ENCODE data around the gene FGGY.
"Not testable (repeated sequence)": the region's sequence is repeated elsewhere in the genome, so short reads cannot be mapped to it uniquely, and the experiment has no call there.

Gene FGGY

DNA sequence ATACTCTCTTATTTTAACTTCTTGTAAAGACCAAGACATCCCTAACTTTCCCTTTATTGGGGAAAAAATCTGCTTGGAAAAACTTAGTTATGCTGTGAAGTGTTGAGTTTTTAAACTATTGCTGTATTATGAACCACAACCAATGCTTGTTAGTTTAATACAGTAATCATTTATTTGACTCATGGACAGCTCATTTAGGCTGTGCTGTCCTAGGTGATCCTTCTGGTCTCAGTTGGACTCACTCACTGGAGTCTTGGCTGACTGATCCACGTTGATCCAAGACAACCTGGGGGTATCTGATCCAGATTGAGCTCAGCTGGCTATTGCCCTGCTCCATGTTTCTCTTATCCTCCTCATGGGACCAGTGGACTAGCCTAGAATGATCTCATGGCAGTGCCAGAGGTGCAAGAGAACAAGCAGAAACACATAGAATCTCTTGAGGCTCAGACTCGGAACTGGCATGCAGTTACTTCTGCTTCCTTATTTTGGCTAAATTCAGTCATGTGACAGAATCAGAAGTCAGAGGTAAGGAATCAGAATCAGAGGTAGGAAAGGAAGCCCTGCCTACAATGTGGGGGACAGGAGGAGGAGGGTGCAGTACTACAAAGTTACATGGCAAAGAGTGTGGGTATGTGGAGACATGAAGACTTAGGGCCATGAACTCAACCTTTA is 156.5 kb downstream of the FGGY start:
- DNase-seq = no peak

DNA sequence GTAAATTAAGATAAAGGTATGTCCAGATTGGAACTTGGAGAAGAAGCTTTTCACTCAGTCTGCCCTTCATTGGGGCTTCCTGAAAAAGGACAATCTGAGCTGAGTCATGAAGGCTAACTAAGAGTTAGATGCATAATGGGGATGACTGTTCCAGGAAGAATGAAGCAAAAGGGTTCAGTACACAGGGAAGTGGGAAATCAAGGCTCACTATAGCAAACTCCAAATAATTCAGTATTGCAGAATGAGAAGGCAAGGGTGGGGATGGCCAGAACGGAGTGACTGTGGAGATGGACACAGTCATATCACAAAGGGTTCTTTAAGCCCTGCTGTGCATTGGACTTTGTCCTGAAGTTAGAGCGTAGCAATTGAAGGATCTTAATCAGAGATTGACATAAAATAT is 158.3 kb downstream of the FGGY start:
- no peak for DNase-seq

DNA sequence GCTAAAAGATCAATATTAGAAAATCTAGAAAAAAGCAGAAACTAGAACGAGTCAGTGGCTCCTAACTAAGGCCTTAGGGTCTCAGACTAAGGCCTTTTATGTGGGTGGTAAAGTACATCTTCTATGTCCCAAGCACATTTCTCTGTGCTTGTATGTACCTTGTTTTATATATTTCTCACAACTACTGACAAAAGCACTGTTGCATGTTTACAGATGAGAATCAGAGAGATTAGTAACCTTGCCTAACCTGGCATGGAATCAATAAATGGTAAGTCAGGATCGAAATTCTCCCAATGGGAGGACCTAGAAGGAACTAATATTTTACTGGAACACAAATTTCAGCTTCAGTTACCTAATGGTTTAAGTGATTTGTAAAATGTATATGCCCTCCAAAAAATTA is 160.9 kb downstream of the FGGY start:
- DNase-seq = no peak

DNA sequence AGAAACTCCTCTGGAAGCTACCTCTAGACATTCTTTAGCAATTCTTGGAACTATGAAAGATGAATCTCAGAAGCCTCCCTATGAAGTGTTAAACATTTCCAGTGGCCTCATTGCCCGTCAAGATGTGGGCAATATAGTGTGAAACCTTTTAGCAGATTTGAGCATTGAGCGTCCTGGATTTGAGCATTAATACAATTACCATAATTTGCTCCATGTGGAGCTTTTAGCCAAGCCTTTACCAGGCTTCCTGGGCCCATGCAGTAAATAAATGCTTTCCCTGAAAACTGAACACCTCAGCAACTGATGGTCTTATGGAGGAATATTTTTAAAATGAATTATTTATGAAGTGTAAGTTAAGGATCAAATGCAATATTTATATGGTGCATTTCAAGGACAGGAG is 162.0 kb downstream of the FGGY start:
- DNase-seq = no peak

DNA sequence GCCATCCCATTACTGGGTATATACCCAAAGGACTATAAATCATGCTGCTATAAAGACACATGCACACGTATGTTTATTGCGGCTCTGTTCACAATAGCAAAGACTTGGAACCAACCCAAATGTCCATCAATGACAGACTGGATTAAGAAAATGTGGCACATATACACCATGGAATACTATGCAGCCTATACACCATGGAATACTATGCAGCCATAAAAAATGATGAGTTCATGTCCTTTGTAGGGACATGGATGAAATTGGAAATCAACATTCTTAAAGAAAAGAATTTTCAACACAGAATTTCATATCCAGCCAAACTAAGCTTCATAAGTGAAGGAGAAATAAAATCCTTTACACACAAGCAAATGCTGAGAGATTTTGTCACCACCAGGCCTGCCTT is 166.0 kb downstream of the FGGY start:
- DNase-seq = not testable (repeated sequence)

DNA sequence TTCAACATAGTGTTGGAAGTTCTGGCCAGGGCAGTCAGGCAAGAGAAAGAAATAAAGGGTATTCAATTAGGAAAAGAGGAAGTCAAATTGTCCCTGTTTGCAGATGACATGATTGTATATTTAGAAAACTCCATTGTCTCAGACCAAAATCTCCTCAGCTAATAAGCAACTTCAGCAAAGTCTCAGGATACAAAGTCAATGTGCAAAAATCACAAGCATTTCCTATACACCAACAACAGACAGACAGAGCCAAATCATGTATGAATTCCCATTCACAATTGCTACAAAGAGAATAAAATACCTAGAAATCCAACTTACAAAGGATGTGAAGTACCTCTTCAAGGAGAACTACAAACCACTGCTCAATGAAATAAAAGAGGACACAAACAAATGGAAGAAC is 168.6 kb downstream of the FGGY start:
- not testable (repeated sequence) for DNase-seq

DNA sequence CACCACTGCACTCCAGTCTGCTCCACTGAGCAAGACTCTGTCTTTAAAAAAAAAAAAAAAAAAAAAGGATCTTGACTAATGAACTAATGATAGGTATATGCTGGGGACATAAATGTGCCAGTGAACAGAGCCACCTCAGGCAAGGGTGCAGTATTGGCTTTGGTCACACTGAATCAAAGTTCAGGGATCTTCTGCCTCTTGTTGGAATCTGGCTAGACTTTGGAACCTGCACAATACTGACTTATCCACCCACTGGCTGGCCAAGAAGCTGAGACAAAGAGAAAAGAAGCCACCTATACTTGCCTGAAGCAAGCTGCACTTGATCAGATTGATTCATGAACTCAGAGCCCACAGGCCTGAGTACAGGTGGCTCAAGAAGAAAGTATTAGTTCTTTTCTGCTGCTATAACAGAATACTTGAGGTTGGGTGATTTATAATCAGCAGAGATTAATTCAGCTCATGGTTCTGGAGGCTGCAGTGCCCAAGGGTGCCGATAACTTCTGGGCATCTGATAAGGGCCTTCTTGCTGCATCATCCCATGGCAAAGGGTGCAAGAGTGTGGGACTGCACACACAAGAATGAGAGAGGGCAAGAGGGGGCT is 172.0 kb downstream of the FGGY start:
- no peak for DNase-seq

DNA sequence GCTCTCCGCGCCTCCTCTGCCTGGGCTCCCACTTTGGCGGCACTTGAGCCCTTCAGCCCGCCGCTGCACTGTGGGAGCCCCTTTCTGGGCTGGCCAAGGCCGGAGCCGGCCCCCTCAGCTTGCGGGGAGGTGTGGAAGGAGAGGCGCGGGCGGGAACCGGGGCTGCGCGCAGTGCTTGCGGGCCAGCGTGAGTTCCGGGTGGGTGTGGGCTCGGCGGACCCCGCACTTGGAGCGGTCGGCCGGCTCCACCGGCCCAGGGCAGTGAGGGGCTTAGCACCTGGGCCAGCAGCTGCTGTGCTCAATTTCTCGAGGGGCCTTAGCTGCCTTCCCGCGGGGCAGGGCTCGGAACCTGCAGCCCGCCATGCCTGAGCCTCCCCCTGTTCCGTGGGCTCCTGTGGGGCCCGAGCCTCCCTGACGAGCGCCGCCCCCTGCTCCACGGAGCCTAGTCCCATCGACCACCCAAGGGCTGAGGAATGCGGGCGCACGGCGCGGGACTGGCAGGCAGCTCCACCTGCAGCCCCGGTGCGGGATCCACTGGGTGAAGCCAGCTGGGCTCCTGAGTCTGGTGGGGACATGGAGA is 175.2 kb downstream of the FGGY start:
- DNase-seq = not testable (repeated sequence)

DNA sequence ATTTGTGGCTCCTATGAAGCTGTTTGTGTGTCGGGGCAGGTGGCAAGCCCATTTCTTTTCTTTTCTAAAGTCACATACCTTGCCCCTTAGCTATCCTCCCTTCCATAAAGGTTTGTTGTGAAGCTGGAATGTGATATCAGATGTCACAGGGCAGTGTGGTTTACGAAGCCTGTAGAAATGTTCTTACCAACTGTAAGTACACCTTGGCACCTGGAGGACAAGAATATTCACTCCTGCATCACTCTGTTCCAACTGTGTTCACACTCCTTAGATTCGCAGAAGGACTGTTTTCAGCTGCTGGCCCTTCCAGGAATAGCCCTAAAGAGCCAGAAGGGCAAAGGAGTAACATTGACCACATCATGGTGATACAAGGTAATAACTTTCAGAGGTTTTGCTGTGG is 176.9 kb downstream of the FGGY start:
- no peak for DNase-seq

DNA sequence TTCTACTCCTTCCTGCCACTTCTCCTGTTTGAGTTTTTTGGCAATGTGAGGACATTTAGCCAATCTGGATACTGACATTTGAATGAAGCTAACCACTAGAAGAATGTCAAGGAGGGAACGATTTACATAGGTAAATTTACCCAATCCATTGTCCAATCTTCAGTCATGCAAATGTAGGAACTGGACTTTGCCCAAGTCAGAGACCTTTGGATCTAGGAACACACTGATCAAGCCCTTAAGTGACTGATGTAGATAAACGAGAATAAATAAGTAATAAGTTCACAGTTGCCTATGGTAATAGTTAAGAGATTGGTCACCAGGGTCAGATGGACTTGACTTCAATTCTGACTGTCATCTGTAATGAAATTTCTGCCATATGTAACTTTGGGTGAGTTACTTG is 177.6 kb downstream of the FGGY start:
- no peak for DNase-seq

DNA sequence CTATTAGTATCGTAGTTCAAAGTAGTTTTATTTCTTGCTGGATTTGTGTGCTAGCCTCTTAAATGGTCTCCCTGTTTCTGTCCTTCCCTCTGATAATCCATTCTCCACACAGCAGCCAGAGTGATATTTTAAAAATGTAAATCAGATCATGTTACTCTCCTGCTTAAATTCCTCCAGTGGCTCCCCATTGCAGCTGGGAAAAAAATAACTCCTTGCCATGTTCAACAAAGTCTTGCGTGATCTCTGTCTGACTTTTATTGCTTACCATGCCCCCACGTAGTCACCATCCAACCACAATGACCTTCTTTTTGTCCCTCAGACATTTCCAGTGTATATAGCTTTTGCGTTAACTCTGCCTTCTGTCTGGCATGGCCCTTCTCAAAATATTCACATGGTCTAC is 178.8 kb downstream of the FGGY start:
- DNase-seq = no peak

DNA sequence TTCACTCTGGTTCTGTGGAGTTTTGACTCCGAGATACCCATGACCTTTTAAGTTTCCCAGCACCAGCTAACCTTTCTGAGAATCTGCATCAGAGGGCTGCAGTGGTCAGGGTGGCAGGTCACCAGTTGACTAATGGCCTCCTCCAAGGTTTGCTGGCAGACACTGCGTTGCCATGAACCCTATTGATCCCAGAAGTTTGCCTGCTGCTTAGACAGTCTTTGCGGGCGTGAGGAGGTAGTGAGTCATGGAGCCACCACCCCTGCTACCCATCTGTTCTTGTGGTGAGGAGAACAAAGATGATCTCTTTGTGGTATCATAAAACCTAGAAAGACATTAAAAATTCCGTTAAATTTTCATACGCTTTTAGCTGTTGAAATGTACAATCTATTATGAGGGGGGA is 180.4 kb downstream of the FGGY start:
- DNase-seq = peak; percentile 71

DNA sequence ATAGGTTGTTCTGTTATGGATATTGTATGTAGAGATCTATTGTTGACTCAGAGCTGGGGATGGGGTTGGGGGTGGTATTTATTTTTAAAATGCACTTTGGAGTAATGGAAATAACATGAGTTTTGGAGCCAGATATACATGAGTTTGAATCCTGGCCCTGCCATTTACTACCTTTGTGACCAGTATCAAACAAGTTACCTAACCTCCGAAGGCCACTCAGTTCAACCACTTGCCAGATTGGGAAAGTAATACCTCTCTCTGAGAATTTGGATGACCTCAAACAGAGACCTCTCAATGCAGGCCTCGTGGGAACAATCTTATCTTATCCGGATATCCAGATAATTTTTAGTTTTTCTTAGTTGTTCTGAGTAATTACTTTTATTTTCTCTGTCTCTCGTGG is 181.0 kb downstream of the FGGY start:
- DNase-seq = no peak

DNA sequence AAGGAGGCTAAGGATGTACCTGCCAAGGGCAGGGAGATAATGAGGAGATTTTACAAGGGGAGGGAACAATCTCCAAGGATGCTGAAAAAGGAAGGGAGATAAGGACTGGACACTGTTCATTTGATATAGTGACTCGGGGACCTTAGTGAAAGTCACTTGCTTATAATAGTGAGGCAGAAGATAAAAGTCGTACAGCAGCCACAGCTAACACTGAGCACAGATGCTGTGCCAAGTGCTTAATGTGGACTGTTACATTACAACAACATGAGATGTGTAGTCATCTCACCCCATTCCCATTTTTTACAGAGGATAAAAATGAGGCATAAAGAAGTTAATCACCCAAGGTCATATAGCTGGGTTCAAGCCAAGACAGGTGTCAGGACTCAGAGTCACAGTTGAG is 181.9 kb downstream of the FGGY start:
- DNase-seq = no peak

DNA sequence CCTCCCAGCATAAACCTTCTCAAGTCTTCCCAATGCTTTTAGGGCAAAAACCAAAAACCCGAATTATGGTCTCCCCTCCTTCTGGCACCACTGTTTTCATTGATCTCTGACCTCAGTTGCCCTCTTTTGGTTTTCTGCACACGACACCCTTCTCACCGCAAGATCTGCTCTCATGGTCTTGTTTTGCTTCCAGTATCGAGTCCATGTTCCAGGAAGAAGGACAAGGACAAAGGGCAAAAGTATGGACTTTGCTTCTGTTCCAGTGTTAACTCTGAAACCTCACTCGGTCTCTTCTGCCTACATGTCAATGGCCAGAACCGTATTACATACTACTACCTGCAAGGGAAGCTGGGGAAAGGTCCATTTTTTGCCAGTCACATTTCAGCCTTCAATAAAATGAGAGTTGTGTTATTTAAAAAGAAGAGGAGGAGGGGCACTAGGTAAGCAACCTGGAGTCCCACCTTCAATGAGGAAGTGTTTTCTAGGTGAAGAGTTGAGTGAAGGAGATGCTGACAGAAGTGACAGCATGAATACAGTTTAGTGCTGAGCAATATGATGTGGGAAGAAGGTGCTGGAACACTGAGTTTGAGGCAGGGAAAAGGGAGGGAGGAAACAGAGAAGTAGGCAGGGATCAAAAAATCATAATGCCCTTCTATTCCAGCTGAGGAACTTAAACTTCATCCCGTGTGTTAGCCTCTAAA is 183.4 kb downstream of the FGGY start:
- no peak for DNase-seq

DNA sequence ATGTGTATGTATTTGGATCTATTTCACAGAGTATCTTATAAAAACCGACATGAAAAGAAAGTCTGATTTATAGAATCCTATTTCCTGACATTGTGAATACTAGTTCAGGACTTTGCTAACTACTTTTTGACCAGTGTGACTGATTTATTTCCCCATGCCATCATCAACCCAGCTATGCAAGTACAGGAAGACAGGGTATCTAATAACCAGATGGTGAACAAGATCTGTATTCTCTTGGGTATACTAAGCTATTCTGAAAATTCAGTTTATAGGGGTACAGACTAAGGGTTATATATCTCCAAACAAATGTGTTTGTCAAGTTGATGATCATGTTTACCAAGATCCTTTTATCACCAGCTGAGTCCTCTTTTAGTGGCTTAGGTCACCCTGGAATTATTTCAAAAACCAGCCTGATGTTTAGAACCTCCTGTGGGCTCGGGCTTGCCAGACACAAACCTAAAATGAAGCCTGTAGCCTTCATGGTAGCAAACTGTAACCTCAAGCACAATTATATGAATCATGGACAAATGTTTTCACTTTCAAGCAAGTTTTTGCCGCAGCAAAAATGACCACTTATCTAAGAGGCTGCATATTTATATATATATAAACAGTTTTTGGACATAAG is 185.1 kb downstream of the FGGY start:
- DNase-seq = no peak

DNA sequence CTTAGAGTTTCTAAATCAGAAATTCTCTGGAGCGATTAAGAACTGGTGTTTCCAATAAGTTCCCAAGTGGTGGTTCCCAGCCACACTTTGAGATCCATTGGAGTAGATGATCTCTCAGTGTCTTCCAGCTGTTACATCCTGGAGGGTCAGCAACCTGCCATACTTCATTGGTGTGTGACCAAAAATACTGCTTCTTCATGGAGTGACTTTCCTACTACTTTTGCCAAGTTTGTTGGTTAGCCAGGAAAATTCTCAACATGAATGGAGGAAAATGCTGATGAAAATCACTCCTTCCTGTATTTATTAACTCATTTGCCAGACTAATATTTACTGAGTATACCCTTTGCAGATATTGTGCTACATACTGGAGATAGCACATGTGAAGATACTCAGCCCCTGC is 186.1 kb downstream of the FGGY start:
- DNase-seq = no peak

DNA sequence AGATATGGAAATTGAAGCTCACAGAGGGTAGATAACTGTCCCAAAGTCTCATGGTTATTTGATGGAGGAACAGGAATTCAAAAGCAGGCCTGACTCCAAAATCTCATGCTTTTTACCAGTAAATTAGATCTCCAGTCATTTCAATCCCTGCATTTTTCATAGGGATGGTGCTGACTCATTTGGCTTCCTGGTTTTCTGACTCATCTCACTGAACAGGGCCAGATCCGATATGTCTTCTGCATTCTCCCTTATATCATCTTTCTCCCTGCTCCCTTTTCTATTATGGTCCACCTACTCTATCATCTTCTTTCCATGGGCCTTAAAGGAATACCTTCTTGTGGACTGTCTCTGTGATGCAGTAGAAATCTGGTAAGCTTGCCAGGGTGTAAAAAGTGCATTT is 187.2 kb downstream of the FGGY start:
- no peak for DNase-seq

DNA sequence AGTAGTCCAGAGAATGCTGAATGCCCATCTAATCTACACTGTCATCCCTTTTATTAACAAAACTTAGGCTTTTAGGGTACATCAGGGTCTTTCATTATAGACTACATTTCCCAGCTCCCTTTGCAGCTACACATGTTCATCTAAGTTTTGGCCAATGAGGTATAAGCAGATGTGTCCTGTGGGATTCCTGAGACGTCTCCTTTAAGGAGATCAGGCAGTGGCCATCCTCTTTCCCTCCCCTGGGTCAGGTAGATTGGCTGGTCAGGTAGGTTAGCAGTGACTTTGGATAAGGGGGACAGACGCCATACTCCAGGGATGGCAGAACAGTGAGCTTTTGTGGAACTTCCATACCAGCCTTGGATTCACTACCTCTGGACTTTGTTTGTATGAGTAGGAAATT is 188.3 kb downstream of the FGGY start:
- DNase-seq = no peak

DNA sequence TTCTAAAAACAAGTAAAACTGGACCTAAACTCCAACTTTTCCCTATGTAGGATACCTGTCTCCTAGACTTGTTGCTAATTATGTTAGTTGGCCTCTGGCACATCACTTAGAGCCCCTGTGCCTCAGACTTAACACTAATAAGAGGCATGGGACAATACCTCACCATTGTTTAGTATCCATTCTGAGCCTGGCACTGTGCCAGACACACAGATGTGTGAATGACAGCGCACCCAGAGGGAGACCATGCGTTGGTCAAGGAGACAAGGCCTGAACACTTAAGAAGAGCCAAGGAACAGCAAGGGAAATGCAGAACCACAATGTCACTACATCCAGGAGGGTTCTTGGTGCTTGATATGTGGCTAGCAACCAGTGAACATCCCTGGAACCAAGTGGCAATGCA is 189.1 kb downstream of the FGGY start:
- no peak for DNase-seq

DNA sequence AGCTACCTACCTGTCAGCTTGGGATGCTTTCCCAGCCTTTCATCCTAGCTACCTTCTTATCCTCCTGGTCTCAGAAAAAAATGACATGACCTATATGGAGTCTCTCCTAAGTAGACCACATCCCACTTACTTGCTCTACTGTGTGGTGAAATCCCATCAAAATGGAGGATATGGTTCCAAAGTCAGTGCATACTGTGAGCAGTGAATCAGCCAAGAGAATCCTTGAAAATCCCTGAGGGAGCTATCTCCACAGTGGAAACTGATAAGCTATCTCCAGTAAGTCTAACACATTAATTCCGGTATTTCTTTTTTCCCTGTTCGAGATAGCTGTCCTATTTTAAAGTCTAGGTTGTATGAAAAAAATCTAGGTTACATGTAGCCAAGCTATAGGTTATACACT is 189.7 kb downstream of the FGGY start:
- no peak for DNase-seq

DNA sequence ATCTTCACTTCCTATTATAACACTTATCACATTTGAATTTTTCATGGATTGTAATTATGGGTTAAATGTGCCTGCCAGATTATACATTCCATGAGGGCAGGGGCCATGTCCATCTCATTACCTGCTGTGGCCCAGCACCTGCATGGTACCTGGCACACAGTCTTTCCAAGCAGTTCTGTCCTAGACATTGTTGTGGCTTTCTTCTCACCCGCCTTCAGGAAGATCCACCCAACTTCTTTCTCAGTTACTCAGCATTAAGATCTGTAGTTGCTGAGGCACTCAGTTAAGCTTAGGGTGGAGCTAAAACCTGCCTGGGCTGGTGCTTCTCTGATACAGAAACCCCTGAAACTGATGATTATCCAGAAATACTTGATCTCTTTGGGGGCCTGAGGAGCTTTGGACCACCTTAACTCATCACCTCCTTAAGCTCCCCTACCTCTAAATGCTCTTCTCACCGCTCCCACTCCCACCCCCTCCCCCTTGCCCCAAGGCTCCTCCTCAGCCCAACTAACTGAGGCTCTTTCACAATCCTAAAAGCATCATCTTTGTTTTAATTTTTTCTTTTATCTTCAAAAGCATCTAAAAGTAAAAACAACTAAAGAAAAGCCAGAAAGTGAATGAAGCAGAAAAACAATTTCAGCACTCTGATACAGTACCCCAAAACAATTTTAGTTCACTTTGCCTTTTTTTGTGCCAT is 190.6 kb downstream of the FGGY start:
- no peak for DNase-seq

DNA sequence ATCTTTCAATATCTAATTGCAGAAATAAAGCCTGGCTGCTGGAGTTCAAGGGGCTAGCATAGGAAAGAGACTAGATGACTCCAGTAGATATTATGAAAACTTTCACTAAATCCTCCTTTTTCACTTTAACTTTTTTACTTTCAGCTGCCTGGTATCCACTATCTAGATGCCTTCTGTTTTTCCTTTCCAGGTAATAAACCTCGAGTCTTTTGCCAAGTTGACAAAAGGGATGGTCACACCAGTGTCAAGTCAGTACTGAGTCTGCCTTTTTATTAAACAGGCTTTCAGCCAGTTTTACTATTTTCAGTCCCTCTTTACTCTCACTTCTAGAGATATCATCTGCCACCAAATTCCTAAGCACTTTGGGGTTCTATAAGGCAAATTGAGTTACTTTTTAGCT is 195.6 kb downstream of the FGGY start:
- no peak for DNase-seq
